ENCODE results near the gene YBEY.
A peak's percentile ranks its signal among the peaks of the same experiment; 100 is the strongest.
"Not testable (repeated sequence)": the region's sequence is repeated elsewhere in the genome, so short reads cannot be mapped to it uniquely, and the experiment has no call there.

Gene YBEY, protein sequence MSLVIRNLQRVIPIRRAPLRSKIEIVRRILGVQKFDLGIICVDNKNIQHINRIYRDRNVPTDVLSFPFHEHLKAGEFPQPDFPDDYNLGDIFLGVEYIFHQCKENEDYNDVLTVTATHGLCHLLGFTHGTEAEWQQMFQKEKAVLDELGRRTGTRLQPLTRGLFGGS

DNA sequence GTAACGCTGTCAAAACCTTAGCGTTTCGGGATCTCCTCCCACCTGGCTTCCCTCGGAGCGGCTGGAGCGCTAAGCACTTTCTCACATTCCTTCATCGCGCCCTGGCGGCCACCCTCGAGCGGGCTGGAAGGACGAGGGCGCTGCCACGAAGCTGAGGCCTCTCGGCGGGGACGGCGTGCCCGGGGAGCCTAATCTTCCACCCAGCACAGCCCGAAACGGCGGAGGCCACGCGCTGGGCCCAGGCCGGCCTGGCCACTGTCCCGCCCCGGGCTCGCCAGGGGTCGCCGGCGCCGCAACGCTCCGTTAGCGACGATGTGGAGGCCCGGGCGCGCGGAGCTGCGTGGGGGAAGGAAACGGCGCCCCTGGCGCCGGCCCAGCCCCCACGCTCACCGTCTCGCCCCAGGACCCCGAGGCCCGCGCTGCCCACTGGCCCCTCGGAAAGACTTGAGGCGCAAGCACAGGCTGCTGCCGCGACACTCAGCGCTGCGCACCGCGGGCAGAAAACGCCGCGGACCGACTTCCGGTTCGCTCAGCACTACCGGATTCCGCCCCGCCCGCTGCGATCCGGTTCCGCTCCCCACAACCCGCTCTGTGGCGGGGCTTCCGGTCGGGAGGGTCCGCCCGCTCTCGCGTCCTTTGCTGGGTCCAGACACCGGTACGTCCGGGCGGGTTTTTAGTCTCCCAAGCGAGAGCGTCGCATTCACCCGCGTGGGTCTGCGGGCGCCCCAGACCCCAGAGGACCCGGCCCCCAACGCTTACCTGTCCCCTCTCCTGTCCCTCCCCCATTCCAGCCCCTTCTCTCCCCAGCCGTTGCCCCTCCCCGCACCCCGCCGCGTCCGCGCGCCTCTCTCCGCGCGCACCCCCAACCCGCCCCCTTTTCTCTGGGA lies at the start of gene YBEY:
YBEY (plus strand) TSS at position 582 of the 887 bp plus-strand sequence. CDS start 572 bp downstream, outside the sequence.
- peak within 1 kb of the TSS; percentile 78 for H3K9ac ChIP-seq (ENCODE audit: low read depth, low read length)
- H3K9me3 ChIP-seq (ENCODE audit: control insufficient read depth, insufficient read depth, low read length): no peaks in the 10 kb centered on the region
- peaks cover 16% of the 10 kb centered on the region for H3K4me1 ChIP-seq (ENCODE audit: insufficient read depth, low read length)
- peaks cover 20% of the 10 kb centered on the region for H3K36me3 ChIP-seq (ENCODE audit: insufficient read depth, low read length)

DNA sequence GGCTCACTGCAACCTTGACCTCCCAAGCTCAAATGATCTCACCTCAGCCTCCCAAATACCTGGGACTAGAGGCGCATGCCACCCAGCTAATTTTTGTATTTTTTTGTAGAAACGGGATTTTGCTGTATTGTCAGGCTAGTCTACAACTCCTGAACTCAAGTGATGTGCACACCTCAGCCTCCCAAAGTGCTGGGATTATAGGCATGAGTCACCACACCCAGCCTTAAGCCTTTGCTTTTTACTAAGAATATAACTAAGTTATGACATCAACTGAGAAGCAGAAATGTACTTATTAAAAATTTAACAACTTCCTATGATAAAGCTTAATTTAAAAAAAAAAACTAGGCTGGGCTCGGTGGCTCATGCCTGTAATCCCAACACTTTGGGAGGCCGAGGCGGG lies 48.7 kb upstream of the YBEY start:
- no peaks in the 10 kb centered on the region for H3K4me1 ChIP-seq (ENCODE audit: insufficient read depth, low read length)
- H3K9ac ChIP-seq (ENCODE audit: low read depth, low read length): no peak overlapping the region
- H3K36me3 ChIP-seq (ENCODE audit: insufficient read depth, low read length): peaks cover 47% of the 10 kb centered on the region
- no peaks in the 10 kb centered on the region for H3K9me3 ChIP-seq (ENCODE audit: control insufficient read depth, insufficient read depth, low read length)

DNA sequence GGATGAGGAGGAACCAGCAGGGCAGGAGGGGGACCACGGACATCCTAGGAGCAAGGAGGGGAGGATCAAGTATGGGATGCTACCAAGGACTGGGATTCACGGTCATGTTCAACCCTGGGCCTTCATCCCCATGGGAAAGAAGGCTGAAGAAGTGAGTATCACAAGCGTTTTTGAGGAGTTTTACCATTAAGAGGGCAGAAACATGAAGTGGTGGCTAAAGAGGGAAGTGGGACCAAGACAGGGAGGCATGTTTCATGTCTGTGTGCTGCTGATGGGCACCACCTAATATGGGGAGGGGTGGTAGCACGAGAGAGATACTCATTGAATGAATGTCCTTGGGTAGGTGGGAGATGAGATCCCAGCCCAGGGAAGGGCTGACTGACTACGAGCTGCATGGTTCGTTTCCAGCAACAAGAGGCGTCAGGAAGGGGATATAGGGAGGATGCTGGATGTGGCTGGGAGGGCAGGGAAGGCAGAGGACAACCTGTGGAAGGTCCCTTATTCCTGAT lies 46.3 kb upstream of the YBEY start:
- Histone ChIP-seq H3K9ac (ENCODE audit: low read depth, low read length) (no peak overlapping the region), H3K4me1 (ENCODE audit: insufficient read depth, low read length) (no peaks in the 10 kb centered on the region), H3K36me3 (ENCODE audit: insufficient read depth, low read length) (peaks cover 60% of the 10 kb centered on the region), H3K9me3 (ENCODE audit: control insufficient read depth, insufficient read depth, low read length) (no peaks in the 10 kb centered on the region)

DNA sequence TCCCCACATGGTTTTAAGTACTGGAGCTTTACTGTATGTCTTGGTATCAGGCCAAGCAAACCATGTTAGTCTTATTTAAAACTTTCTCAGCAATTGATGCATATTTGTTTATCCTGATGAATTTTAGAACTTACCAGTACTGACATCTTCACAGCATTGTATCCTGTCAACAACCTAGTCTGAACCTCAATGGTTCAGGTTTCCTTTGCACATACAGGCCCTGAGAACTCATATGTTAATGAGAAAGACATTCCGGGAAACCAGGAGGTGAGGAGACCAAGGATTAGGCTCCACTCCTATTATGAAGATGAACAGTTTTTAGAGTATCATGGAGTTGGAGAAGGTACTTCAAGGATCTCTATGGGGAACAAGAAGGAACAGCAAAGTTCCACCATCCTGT lies 44.6 kb upstream of the YBEY start:
- H3K9ac ChIP-seq (ENCODE audit: low read depth, low read length); H3K4me1 ChIP-seq (ENCODE audit: insufficient read depth, low read length); H3K9me3 ChIP-seq (ENCODE audit: control insufficient read depth, insufficient read depth, low read length): not testable (repeated sequence)
- H3K36me3 ChIP-seq (ENCODE audit: insufficient read depth, low read length): peaks cover 59% of the 10 kb centered on the region

DNA sequence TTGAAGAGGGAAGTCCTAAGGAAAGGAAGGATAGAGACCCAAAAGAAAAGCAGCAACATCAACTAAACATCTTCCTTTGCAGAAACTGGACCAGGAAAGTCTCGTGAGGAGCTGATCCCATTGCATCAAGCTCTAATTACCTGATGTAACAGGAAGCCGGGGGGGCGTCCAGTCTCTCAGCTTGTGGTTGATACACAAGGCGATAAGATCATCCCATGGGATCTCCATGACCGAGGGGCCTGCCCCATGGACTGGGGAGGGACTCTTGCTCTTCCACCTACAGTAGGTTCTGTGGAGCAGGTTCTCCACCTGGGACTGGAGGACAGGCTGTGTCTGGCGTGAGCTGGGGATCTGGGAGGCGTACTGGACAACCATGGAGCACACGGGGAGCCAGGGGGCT lies 42.8 kb upstream of the YBEY start:
- no peak overlapping the region for H3K9ac ChIP-seq (ENCODE audit: low read depth, low read length)
- H3K9me3 ChIP-seq (ENCODE audit: control insufficient read depth, insufficient read depth, low read length): no peaks in the 10 kb centered on the region
- H3K4me1 ChIP-seq (ENCODE audit: insufficient read depth, low read length): no peaks in the 10 kb centered on the region
- H3K36me3 ChIP-seq (ENCODE audit: insufficient read depth, low read length): peaks cover 62% of the 10 kb centered on the region

DNA sequence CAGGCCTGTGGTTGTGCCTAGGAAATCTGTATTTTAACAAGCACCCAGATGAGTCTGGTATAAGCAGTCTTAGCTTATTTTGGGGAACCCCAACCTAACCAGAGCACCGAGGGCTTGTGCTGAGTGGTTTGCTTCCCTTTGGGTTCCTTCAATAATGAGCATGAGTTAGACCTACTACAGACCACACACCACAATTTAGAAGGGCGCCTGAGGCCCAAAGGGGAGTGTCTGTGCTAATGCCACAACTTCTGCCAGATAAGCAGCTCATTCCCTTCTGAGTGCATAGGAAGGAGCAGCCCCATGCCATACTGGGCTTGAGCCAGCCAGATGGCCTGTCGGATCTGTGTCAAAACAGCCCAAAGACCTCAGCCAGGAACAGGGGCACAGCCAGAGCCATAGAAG lies 42.2 kb upstream of the YBEY start:
- no peak overlapping the region for H3K9ac ChIP-seq (ENCODE audit: low read depth, low read length)
- peaks cover 62% of the 10 kb centered on the region for H3K36me3 ChIP-seq (ENCODE audit: insufficient read depth, low read length)
- no peaks in the 10 kb centered on the region for H3K9me3 ChIP-seq (ENCODE audit: control insufficient read depth, insufficient read depth, low read length)
- H3K4me1 ChIP-seq (ENCODE audit: insufficient read depth, low read length): no peaks in the 10 kb centered on the region

DNA sequence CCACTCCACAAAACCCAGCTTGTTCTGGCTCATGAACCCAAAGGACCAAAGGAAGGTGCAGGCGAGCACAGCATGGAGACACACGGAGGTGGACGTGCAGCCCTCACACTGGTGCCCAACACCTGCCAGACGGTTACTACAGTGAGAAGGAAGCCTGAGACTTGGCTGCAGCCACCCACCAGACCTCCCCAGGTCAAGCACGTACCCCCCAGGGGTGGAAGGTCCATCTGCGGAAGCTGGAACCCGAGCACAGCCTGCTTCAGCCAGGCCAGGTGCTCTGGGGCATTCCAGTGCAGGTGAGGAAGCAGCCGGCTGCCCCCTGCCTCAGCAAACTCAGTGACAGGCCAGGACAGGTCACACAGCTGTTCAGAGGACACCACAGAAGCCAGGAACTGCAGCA lies 41.5 kb upstream of the YBEY start:
- no peak overlapping the region for H3K9ac ChIP-seq (ENCODE audit: low read depth, low read length)
- no peaks in the 10 kb centered on the region for H3K9me3 ChIP-seq (ENCODE audit: control insufficient read depth, insufficient read depth, low read length)
- no peaks in the 10 kb centered on the region for H3K4me1 ChIP-seq (ENCODE audit: insufficient read depth, low read length)
- peaks cover 58% of the 10 kb centered on the region for H3K36me3 ChIP-seq (ENCODE audit: insufficient read depth, low read length)

DNA sequence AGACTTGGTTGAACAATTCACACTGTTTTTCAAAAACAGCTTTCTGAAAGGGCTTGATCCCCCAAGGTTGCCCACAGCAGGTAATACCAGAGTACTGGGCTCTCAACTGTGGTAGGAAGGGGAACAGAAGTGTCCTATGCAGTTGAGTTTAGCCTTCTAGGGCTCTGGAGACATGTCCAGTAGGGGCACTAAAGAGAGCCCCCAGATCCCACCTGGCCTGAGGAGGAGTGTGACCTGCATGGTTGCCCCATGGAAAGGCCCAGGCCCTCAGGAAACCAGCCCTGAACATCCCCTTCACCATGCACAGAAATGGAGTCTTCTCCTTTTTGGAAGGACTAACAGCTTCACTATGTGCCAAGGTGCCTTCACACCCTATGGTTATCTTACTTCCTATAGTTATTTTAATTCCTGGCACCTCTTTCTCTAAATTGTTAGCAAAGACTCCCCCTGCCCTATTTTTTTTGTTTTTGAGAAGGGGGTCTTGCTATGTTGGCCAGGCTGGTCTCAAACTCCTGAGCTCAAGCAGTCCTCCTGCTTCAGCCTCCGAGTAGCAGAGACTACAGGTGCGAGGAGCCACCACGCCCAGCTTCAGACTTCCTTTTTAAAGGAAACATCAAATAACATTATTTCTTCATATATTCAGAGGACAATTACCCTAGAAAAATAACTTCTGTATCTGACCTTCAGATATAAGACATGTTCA lies 40.8 kb upstream of the YBEY start:
- Histone ChIP-seq H3K9ac (ENCODE audit: low read depth, low read length) (no peak overlapping the region), H3K9me3 (ENCODE audit: control insufficient read depth, insufficient read depth, low read length) (no peaks in the 10 kb centered on the region), H3K4me1 (ENCODE audit: insufficient read depth, low read length) (no peaks in the 10 kb centered on the region), H3K36me3 (ENCODE audit: insufficient read depth, low read length) (peaks cover 55% of the 10 kb centered on the region)

DNA sequence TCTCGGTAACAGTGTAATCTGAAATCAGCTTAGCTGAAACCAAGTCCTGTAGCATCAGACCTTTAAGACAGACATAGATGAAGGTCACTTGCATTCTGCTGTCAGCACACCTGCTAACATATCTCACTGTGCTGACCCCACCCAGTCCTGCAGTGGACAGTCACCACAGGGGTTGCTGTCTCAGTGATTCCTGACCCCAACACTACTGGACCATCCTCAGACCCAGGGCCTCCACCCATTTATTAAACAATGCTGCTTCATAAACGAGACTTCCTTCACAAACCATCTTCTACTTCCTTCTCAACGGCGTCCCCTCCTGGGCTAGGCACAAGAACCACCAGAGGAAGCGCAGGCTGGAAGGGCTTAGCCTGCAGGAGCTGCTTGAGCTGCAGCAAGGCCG lies 39.8 kb upstream of the YBEY start:
- Histone ChIP-seq H3K36me3 (ENCODE audit: insufficient read depth, low read length) (peaks cover 53% of the 10 kb centered on the region), H3K9me3 (ENCODE audit: control insufficient read depth, insufficient read depth, low read length) (no peaks in the 10 kb centered on the region), H3K9ac (ENCODE audit: low read depth, low read length) (no peak overlapping the region), H3K4me1 (ENCODE audit: insufficient read depth, low read length) (no peaks in the 10 kb centered on the region)

DNA sequence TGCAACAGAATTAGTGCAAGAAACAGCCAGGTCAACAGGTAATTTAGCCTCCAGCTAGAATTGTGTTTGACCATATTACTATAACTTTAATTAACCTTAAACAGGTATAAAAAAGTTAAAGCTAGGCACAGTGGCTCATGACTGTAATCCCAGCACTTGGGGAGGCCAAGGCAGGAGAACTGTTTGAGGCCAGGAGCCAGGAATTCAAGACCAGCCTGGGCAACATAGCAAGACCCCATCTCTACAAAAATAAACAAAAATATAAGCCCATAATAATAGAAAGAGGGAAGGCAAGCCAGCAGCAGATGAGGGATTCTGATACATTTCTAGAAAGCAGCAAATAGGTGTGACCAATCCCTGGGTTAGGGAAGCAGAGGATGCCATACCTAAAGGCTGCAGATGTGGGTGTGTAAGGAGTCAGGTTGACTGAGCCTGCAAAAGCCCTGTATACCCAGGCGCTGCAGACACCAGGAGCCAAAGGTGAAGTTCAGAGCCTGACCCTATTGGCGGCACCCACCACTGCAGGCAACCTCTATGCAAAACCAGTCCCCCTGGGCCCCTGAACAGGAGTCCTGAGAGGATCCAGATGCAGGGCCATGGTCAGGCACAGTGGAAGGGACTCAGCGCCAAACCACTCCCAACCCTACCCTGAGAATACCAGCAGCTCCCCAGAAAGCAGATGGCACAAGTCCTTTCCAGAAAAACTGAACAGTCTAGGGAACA lies 38.3 kb upstream of the YBEY start:
- H3K9me3 ChIP-seq (ENCODE audit: control insufficient read depth, insufficient read depth, low read length): no peaks in the 10 kb centered on the region
- peaks cover 42% of the 10 kb centered on the region for H3K36me3 ChIP-seq (ENCODE audit: insufficient read depth, low read length)
- H3K9ac ChIP-seq (ENCODE audit: low read depth, low read length): no peak overlapping the region
- H3K4me1 ChIP-seq (ENCODE audit: insufficient read depth, low read length): no peaks in the 10 kb centered on the region

DNA sequence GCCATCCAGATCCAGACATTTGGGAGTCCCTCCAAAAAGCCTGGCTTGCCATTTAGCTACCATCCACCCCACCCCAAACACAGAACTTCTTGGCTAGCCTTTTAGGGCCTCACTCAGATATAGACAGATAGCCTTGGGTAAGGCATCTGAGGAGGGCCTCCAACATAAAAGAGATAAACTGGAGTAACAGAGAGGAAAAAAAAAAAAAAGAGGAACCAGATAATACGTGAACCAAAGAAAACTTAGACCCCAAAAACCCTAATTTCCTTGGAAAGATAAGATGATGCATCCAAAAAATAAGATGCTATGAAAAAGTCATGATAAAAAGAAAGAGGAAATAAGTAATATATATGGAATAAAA lies 37.7 kb upstream of the YBEY start:
- Histone ChIP-seq H3K36me3 (ENCODE audit: insufficient read depth, low read length) (peaks cover 41% of the 10 kb centered on the region), H3K9ac (ENCODE audit: low read depth, low read length) (no peak overlapping the region), H3K4me1 (ENCODE audit: insufficient read depth, low read length) (no peaks in the 10 kb centered on the region), H3K9me3 (ENCODE audit: control insufficient read depth, insufficient read depth, low read length) (no peaks in the 10 kb centered on the region)

DNA sequence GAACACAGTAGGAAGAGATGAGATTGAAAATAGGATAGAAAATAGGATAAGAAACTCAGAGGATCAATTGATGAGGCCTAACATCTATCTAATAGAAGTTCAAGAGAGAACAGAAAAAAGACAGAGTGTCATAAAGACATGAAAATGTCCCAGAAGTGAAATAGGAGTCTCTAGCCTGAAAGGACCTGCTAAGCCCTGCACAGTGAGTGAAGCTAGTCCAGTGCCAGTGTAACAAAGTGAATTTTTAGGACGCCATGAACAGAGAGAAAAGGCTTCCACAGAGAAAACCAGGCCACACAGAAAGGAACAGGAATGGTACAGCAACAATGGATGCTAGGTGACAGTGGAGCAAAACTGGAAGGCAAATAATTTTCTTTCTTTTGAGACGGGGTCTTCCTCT lies 37.3 kb upstream of the YBEY start:
- Histone ChIP-seq H3K9me3 (ENCODE audit: control insufficient read depth, insufficient read depth, low read length) (no peaks in the 10 kb centered on the region), H3K9ac (ENCODE audit: low read depth, low read length) (no peak overlapping the region), H3K4me1 (ENCODE audit: insufficient read depth, low read length) (no peaks in the 10 kb centered on the region), H3K36me3 (ENCODE audit: insufficient read depth, low read length) (peaks cover 41% of the 10 kb centered on the region)

DNA sequence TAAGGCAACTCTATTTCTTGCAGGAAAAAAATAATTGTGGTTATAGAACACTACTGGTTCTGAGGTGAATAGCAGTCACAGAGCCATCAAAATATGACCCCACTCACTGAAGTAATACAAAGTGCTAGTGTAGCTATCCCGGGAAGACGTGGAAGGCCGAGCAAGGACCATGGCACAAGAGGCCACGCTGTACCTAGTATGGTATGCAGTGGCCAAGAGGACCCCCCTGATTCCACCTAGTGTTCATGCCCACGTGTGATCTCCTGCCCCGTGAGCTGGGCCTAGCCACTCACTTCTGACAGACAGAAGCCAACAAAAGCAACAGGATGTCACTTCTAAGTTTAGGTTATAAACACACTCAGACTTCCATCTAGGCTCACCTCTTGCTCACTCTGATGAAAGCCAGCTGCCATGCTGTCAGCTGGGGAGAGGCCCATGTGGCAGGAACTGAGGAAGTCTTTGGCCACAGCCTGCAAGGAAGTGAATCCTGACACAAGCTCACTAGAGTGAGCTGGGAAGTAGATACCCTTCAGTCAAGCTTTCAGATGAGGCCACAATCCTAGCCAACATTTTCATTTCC lies 35.9 kb upstream of the YBEY start:
- peaks cover 41% of the 10 kb centered on the region for H3K36me3 ChIP-seq (ENCODE audit: insufficient read depth, low read length)
- no peak overlapping the region for H3K9ac ChIP-seq (ENCODE audit: low read depth, low read length)
- H3K9me3 ChIP-seq (ENCODE audit: control insufficient read depth, insufficient read depth, low read length): no peaks in the 10 kb centered on the region
- no peaks in the 10 kb centered on the region for H3K4me1 ChIP-seq (ENCODE audit: insufficient read depth, low read length)

DNA sequence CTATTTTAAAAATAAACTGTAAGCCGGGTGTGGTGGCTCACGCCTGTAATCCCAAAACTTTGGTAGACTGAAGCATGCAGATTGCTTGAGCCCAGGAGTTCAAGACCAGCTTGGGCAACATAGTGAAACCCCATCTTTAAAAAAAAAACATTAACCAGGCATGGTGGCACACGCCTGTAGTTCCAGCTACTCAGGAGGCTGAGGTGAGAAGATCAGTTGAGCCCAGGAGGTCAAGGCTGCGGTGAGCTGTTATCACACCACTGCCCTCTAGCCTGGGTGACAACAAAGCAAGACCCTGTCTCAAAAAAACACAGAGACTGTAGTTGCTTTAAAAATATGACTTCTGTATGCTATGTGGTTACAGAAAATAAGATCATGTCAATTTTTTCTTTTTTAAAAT lies 33.3 kb upstream of the YBEY start:
- H3K36me3 ChIP-seq (ENCODE audit: insufficient read depth, low read length): peaks cover 39% of the 10 kb centered on the region

More for the DNA sequence above, 33.3 kb upstream of the YBEY start:
- Histone ChIP-seq H3K4me1 (ENCODE audit: insufficient read depth, low read length) (no peaks in the 10 kb centered on the region), H3K9ac (ENCODE audit: low read depth, low read length) (no peak overlapping the region), H3K9me3 (ENCODE audit: control insufficient read depth, insufficient read depth, low read length) (no peaks in the 10 kb centered on the region)

Measured in ES-I3 (cell line).